ENCODE data around the gene GRIP1.

- TF ChIP-seq CTCF (IDR thresholded peaks at IDR 0.05) (no peak), POLR2A (IDR thresholded peaks at IDR 0.05) (no peak), POLR2AphosphoS5 (IDR thresholded peaks at IDR 0.05; ENCODE audit: insufficient read depth in 1 of 2, low read depth in 1 of 2) (no peak)
These were observed 60.9 kb downstream of the GRIP1 start for GRCh38 chr12:66617991-66618390.

Data from vagina (tissue), 2 donors.